ENCODE measurements around the gene ABLIM1.

- TF ChIP-seq, protein P1, sequence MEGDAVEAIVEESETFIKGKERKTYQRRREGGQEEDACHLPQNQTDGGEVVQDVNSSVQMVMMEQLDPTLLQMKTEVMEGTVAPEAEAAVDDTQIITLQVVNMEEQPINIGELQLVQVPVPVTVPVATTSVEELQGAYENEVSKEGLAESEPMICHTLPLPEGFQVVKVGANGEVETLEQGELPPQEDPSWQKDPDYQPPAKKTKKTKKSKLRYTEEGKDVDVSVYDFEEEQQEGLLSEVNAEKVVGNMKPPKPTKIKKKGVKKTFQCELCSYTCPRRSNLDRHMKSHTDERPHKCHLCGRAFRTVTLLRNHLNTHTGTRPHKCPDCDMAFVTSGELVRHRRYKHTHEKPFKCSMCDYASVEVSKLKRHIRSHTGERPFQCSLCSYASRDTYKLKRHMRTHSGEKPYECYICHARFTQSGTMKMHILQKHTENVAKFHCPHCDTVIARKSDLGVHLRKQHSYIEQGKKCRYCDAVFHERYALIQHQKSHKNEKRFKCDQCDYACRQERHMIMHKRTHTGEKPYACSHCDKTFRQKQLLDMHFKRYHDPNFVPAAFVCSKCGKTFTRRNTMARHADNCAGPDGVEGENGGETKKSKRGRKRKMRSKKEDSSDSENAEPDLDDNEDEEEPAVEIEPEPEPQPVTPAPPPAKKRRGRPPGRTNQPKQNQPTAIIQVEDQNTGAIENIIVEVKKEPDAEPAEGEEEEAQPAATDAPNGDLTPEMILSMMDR (IDR thresholded peaks at IDR 0.05), result no peak
- TF ChIP-seq POLR2A (IDR thresholded peaks at IDR 0.05), result no peak
- no peak for TF ChIP-seq POLR2AphosphoS5 (IDR thresholded peaks at IDR 0.05)
- TF ChIP-seq EP300 (IDR thresholded peaks at IDR 0.05), result no peak
These were observed 101.6 kb downstream of the ABLIM1 start for GRCh38 chr10:114556236-114557122.

Measured in suprapubic skin (tissue), 4 donors.